Amniotic epithelial cell (primary cell): Measurements from ENCODE around the gene MACIR.
A peak's percentile ranks its signal among the peaks of the same experiment; 100 is the strongest.

Experiments used
- DNase-seq: peaks from one replicate; pipeline ENCODE4 v3.0.0-alpha.2; 2010; ENCODE audit warnings: low read depth

The MACIR gene

GRCh38 chr5:103291606-103292005, 33.0 kb downstream of the MACIR start:
- no peak for DNase-seq

DNA sequence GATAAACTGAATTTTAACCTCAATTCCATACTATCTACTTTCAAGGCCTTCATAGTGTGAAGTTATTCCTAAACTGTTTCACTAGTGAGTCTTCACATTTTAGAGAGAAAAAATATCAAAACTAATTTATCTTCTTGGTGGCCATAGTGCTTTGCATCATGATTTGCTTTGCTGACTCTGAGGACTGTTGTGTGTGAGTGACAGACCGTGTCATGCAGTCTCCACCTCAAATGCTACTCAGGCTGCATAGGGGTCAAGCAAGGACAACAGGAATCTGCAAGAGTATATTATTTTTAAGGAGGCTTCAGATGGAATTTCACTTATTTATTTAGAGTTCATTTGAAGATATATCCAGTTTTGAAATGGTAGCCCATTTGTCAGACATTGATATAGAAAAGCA, 34.5 kb downstream of the MACIR start:
- DNase-seq: no peak

GRCh38 chr5:103293719-103294118, 35.2 kb downstream of the MACIR start:
- peak; percentile 8 for DNase-seq

DNA sequence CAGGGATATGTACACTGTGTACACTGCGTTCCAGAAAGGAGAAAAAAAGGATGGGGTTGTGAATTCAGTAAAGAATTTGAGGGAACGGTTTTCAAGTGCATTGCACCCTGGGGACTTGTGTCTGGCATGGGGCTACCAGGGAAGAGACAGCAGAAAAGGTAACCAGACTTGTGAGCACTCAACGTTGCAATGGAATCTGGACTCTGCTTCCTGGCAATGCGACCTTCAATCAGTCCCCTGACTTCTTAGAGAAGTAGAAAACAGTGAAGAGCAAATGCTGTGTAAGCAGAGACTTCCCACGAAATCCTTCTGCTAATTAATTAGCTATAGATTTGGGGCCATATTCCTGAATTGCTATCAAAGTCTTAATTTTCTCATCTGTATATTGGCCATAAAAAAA, 36.3 kb downstream of the MACIR start:
- no peak for DNase-seq

DNA sequence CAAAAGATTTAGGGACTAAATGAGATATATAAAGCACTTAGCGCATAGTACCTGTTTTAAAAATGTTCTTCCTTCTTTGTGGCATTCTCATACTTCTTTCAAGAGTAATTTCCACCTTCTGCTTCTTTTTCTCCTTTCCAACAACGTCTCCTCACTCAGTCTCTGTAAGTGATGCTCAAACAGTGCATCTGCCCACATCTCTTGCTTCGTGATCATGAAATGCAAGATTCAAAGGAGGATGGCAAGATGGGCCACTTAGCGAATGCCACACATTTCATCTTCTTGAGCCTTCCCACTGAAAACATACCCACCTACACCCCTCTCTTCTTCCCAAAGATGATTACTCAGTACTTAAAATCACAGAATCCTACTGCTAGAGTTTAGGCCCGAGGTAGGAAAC, 36.9 kb downstream of the MACIR start:
- no peak for DNase-seq

GRCh38 chr5:103295871-103296270, 37.3 kb downstream of the MACIR start:
- no peak for DNase-seq

GRCh38 chr5:103298117-103298516, 39.6 kb downstream of the MACIR start:
- no peak for DNase-seq

DNA sequence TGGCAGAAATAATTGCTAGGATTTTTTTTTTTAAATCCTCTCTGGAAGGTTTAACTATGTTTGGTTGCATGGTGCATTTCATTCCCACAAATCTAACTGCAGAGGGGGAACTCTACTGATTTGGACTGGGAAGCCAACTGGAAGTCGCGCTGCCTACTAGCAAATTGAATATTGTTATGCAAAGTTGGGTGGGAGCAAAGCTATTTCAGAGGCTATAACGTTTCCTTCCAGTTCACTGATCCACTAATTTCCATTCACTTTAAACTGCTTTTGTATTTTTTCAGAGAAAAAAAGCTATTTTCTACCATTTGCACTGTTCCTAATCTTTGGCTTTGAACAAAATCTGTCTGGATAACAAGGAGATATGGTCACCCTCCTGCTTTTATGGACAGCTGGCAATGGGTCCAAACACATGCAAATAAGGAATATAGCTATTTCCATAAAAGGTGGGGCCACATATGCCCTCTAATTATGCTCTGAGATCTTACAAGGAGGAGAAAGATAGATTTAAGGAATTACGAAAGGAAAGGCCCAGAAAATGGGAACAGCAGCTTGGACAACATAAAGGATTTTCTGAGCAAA, 40.1 kb downstream of the MACIR start:
- no peak for DNase-seq

DNA sequence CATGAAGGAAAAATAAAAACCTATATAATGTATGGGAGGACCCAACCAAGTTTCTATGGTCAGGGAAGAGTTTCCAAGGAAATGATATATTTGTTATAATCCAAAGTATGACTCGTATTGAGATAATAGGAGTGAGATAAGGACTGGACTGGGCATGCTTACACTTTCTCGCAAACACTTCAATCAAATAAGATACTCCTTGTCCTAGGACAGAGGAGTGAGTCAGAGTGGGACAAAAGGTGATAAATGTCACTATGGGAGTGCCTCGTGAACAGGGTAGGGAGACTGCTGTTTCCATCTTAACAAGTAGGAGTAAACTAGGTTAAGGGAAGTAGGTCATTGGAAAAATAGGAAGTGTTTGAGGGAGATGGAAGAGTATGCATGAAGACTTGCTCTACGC, 47.2 kb downstream of the MACIR start:
- peak; percentile 29 for DNase-seq

- no peak for DNase-seq
These were observed 48.9 kb downstream of the MACIR start for GRCh38 chr5:103307470-103307869.

DNA sequence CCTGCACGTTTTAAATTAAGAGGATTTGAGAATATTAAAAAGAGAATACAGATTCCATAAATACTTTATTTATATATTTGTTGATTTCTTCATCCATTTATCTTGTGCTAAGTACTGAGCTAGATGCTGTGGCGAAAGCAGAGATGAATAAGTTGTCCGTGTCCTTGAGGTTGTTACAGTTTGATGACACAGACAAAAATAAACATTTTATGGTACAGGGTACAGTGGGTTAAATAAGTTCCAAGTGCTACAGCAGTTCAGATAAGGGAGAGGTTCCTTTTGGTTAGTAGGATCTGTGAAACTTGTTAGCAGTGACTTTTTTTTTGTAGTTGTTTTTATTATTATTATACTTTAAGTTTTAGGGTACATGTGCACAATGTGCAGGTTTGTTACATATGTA, 50.2 kb downstream of the MACIR start:
- peak; percentile 29 for DNase-seq

DNA sequence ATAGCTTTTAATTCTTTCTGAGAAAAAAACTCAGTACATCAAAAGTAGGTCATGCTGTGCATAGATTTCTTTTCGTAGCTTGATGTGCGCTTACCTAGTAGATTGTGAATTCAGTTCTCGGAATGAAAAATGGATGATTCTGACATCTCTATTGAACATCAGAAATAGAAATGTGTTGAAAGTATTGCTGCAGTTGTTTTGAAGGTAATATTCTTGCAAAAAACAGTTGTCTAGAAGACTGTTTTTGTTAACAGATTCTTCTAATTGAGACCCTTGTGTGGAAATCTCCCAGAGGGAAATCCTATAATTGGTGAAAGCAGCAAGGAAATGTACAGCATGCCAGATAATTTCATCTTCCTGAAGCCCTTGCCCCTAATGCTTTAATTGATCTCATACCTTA, 54.5 kb downstream of the MACIR start:
- no peak for DNase-seq

GRCh38 chr5:103315455-103315854, 56.9 kb downstream of the MACIR start:
- no peak for DNase-seq

GRCh38 chr5:103327451-103327850, 68.9 kb downstream of the MACIR start:
- DNase-seq: no peak

GRCh38 chr5:103327893-103328292, 69.3 kb downstream of the MACIR start:
- DNase-seq: no peak
